Nephron progenitor cell (in vitro differentiated cells): ENCODE measurements around the gene PCDH9.

Experiments
- DNase-seq: peaks from one replicate; pipeline ENCODE4 v3.0.0; 2021
- H3K27ac Mint-ChIP-seq: 2 replicates; pipeline ENCODE4 v1.8.0; 2021; ENCODE audit warnings: mild to moderate bottlenecking, moderate library complexity, mixed read lengths
- H3K27me3 Mint-ChIP-seq: 2 replicates; pipeline ENCODE4 v1.8.0; 2021; ENCODE audit warnings: mild to moderate bottlenecking, low read depth, mixed read lengths; ENCODE audit not compliant: poor library complexity
- H3K36me3 Mint-ChIP-seq: 2 replicates; pipeline ENCODE4 v1.8.0; 2021; ENCODE audit warnings: low read depth, mixed read lengths
- H3K4me1 Mint-ChIP-seq: 2 replicates; pipeline ENCODE4 v1.8.0; 2021; ENCODE audit warnings: mixed read lengths
- H3K4me3 Mint-ChIP-seq: 2 replicates; pipeline ENCODE4 v1.8.0; 2021; ENCODE audit warnings: mild to moderate bottlenecking, moderate library complexity, mixed read lengths
- H3K9me3 Mint-ChIP-seq: 2 replicates; pipeline ENCODE4 v1.8.0; 2021; ENCODE audit warnings: mild to moderate bottlenecking, moderate library complexity, mixed read lengths
- CTCF ChIP-seq: fragments of 200-600 bp; sonication (generic); IDR thresholded peaks from 2 replicates; pipeline ENCODE4 v1.5.0; 2021; ENCODE audit warnings: antibody characterized with exemption

PCDH9 gene

DNA sequence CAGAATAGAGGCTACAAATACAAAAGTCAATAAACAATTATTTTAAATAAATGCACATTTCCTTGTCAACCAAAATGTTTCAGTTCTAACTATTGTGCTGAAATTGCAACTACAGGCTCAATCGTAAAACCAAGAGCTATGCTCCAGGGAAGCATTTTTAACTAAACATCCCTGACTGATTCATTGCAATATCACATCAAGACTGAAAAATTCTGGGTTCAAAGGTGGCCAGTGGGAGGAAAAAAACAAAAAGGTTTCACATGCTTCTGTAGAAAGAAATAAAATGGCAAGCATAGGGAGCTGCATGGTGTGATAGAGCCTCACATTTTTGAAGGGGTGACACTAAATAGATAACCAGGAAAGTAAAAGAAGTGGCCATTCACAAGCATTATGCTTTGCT lies 862.8 kb downstream of the PCDH9 start:
- no peak overlapping the region for H3K4me3 Mint-ChIP-seq
- DNase-seq, result no peak
- H3K36me3 Mint-ChIP-seq, result peaks cover 11% of the 10 kb centered on the region
- peaks cover 12% of the 10 kb centered on the region for H3K9me3 Mint-ChIP-seq
- peak overlapping the region; percentile 5 for H3K27ac Mint-ChIP-seq
- no peaks in the 10 kb centered on the region for H3K27me3 Mint-ChIP-seq
- no peak for TF ChIP-seq CTCF
- H3K4me1 Mint-ChIP-seq, result peaks cover 8% of the 10 kb centered on the region

DNA sequence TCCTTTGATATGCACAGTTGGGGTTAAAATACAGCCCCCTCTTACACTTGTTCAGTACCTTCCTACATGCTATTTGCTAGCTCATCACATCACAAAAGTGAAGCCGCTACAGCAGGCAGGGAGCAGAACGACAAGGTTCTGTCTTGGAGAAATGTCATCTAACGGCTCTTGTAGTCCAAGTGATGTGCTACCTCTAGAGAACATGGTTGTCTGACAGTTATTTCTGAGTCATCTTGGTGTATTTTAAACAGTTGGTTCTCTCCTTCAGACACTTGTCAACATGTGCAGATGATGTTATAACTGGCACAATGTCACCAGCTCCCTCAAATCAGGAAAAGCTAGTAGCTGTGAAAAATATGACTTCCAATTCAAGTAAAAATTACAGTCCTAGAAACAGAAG lies 865.0 kb downstream of the PCDH9 start:
- Mint-ChIP-seq H3K9me3 (peaks cover 12% of the 10 kb centered on the region), H3K36me3 (peaks cover 11% of the 10 kb centered on the region), H3K4me1 (peaks cover 10% of the 10 kb centered on the region), H3K4me3 (no peak overlapping the region), H3K27me3 (peaks cover 2% of the 10 kb centered on the region), H3K27ac (no peak overlapping the region)
- no peak for DNase-seq
- TF ChIP-seq CTCF, result no peak

DNA sequence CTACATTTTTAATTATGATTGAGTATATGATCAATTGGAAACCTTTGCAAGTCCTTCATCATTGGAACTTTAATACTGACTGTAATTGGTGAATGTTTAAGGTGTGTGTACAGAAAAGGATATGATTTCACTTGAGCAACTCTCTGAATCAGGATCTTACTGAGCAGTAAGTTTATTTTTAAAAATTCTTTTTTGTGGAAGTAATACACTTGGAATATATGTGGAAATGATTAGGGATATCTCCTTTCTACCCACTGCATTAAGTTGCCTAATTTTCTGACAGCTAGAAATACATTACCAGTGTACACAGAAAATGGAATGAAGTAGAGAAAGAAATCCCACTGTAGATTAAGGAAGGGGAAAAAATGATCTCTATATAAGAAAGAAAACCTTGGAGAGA lies 865.8 kb downstream of the PCDH9 start:
- H3K4me1 Mint-ChIP-seq, result peaks cover 17% of the 10 kb centered on the region
- no peak overlapping the region for H3K27ac Mint-ChIP-seq
- DNase-seq, result no peak
- H3K9me3 Mint-ChIP-seq, result peaks cover 10% of the 10 kb centered on the region
- peaks cover 4% of the 10 kb centered on the region for H3K27me3 Mint-ChIP-seq
- TF ChIP-seq CTCF, result no peak
- no peak overlapping the region for H3K4me3 Mint-ChIP-seq
- H3K36me3 Mint-ChIP-seq, result peaks cover 9% of the 10 kb centered on the region

DNA sequence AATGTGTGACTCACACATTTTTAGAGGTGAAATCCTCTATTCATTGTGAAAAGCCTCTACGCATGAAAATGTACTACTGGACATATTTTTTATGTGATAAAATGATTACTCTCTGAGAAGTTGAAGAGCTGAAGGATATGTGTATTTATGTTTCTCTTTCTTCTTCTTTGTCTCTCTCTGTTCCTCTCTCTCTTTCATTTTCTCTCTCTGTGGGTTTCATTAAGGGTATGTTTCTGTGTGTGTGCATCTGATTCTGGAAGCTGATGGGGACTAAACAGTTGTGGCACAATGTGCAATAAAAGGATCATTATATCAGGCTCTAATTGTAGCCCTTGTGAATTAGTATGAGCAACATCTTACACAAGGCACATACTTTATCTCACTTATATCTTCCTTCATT lies 867.7 kb downstream of the PCDH9 start:
- Mint-ChIP-seq H3K4me1 (peaks cover 24% of the 10 kb centered on the region), H3K9me3 (no peaks in the 10 kb centered on the region), H3K27me3 (peaks cover 4% of the 10 kb centered on the region), H3K36me3 (no peaks in the 10 kb centered on the region), H3K27ac (no peak overlapping the region), H3K4me3 (no peak overlapping the region)
- TF ChIP-seq CTCF, result no peak
- no peak for DNase-seq

DNA sequence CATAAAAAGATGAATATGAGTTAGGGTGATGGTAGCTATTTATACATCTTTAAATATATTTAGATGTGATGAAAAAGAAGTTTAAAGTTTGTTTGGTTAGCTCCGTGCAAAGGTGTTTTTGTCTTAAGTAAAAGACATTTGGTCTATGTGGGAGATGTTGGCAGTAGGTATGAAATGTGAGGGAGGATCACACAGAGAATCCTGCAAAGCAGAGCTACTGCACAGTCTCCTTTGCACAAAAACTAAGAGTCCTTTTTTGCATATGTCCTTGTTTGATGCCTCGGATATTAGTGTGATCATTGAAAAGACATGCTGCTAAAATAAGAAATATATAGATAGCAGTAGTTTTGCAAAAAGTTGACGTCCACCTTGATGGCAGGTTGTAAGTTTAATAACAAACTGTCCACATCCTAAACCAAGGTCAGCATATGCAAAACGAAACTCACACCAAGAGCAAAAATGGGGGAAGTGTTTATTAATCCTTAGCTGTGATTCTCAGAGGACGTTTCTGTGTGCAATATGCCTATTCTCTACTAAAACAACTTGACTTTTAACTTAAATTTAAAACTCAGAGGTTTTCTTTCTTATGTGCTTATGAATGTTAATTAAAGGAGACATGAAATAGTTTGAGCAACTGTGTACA lies 870.1 kb downstream of the PCDH9 start:
- H3K9me3 Mint-ChIP-seq, result no peaks in the 10 kb centered on the region
- H3K4me1 Mint-ChIP-seq, result peaks cover 18% of the 10 kb centered on the region
- peaks cover 4% of the 10 kb centered on the region for H3K27me3 Mint-ChIP-seq
- no peaks in the 10 kb centered on the region for H3K36me3 Mint-ChIP-seq
- no peak for TF ChIP-seq CTCF
- H3K27ac Mint-ChIP-seq, result no peak overlapping the region
- no peak overlapping the region for H3K4me3 Mint-ChIP-seq
- DNase-seq, result no peak

- peaks cover 4% of the 10 kb centered on the region for H3K27me3 Mint-ChIP-seq
- no peaks in the 10 kb centered on the region for H3K9me3 Mint-ChIP-seq
- no peak for TF ChIP-seq CTCF
- peaks cover 18% of the 10 kb centered on the region for H3K4me1 Mint-ChIP-seq
- H3K36me3 Mint-ChIP-seq, result no peaks in the 10 kb centered on the region
- H3K27ac Mint-ChIP-seq, result no peak overlapping the region
- DNase-seq, result no peak
- no peak overlapping the region for H3K4me3 Mint-ChIP-seq
These were observed 870.7 kb downstream of the PCDH9 start for GRCh38 chr13:66359393-66359792.
